ENCODE results near the gene KPNB1. TPM values are rescaled to one million over a fixed set of nuclear protein-coding genes. Genes with fewer than 3 reads are reported as not detected.

Gene KPNB1
- total and polyA plus RNA-seq, 2 of the 4 experiments (the other 2 are of a cell fraction): 206 to 1,082 TPM

DNA sequence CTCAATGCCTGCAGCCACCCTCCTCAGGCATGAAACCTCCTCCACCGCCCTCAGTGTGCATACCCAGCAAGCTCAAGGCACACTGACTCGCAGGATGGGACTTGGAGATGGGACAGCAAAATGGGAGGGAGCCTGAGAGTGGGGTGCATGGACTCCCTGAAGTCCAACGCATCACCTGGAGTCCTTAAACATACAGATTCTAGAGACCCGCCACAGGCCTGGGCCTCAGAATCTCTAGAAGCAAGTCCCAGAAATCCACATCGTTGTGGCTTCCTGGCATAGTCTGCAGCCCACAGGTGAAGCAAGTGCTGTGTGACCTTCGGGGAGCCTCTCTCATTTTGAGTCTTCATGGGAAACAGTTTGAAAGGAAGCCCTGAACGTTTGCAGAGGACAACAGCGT lies 79.8 kb downstream of the KPNB1 start:
- H3K79me1 ChIP-seq (ENCODE audit: low read depth in 1 of 2, low read length in 2 of 2): no peaks in the 10 kb centered on the region
- ATAC-seq (ENCODE audit: low read depth) (no peak), DNase-seq (no peak)
- peaks cover 2% of the 10 kb centered on the region; the same call in 1 of the 2 replicates for H3K9me3 ChIP-seq (ENCODE audit: control insufficient read depth, insufficient read depth, low read length)
- CTCF ChIA-PET: no interaction called here
- dilution Hi-C loops (cut with HindIII; ENCODE audit: low sequenced_read_pairs, unreplicated experiment) (no loop called here), intact Hi-C loops (cut with micrococcal nuclease) (loop anchor here (10.0 kb wide), 1 partner anchor 45 kb away; no protein-coding TSS in a partner anchor), in situ Hi-C loops (cut with MboI; ENCODE audit: low sequenced_read_pairs) (no loop called here)
- H4K8ac ChIP-seq (ENCODE audit: low read depth in 2 of 2, low read length in 2 of 2): no peak overlapping the region
- H3K23ac ChIP-seq (ENCODE audit: low read depth, low read length): no peak overlapping the region
- H4K91ac ChIP-seq (ENCODE audit: insufficient read depth, low read depth, low read length): no peak overlapping the region
- H3K4me3 ChIP-seq (ENCODE audit: insufficient read depth, low read depth, low read length): no peak overlapping the region
- no peak overlapping the region for H3K27ac ChIP-seq (ENCODE audit: insufficient read depth, low read length)
- no peak overlapping the region for H2BK120ac ChIP-seq (ENCODE audit: low read depth, low read length)
- no peak overlapping the region for H2AK9ac ChIP-seq (replicated peaks; ENCODE audit: low read depth, low read length, poor library complexity)
- 20% methylated on average over 1 of the region's 8 CpGs; no CpG with 5 or more reads in 1 of the 2 experiments for WGBS, 2 experiments (ENCODE audit: extremely low coverage in 2 of 2, insufficient read length in 1 of 2)
- no peak overlapping the region for H2AFZ ChIP-seq (replicated peaks; ENCODE audit: low read length, poor library complexity)
- H3K27me3 ChIP-seq (ENCODE audit: control insufficient read depth, insufficient read depth, low read length): peaks cover 95% of the 10 kb centered on the region
- H3K4me1 ChIP-seq (ENCODE audit: control insufficient read depth, insufficient read depth, low read length): no peaks in the 10 kb centered on the region
- H2BK20ac ChIP-seq (ENCODE audit: low read depth, low read length): no peak overlapping the region
- H3K56ac ChIP-seq (ENCODE audit: extremely low read depth, insufficient read depth, low read length): no peak overlapping the region
- peaks cover 12% of the 10 kb centered on the region for H4K20me1 ChIP-seq (ENCODE audit: insufficient read depth, low read length)
- no peak overlapping the region for H2BK15ac ChIP-seq (ENCODE audit: low read depth, low read length)
- H3K36me3 ChIP-seq (ENCODE audit: control insufficient read depth, insufficient read depth, low read length): no peaks in the 10 kb centered on the region
- no peak overlapping the region for H3K4ac ChIP-seq (ENCODE audit: low read depth, low read length)
- no peak overlapping the region for H3K18ac ChIP-seq (ENCODE audit: low read depth, low read length)
- no TSS peak for BruUV-seq (replicated peaks)
- H2AK5ac ChIP-seq (ENCODE audit: low read depth, low read length): no peak overlapping the region
- no peak overlapping the region for H3K14ac ChIP-seq (replicated peaks; ENCODE audit: low read depth, low read length)
- no peaks in the 10 kb centered on the region for H3K9me1 ChIP-seq (ENCODE audit: insufficient read depth, low read length)
- H3K4me2 ChIP-seq (ENCODE audit: low read depth, low read length): no peak overlapping the region
- H4K5ac ChIP-seq (ENCODE audit: low read depth, low read length): no peak overlapping the region
- H2BK5ac ChIP-seq (ENCODE audit: low read depth, low read length, poor library complexity, severe bottlenecking): no peak overlapping the region
- POLR2A ChIA-PET (ENCODE audit: unreplicated experiment): no interaction called here
- TF ChIP-seq NFE2L2 (IDR thresholded peaks at IDR 0.05; ENCODE audit: low read depth, low read length) (no peak), FOS (IDR thresholded peaks at IDR 0.05; ENCODE audit: low read depth, low read length) (no peak), CHD1 (IDR thresholded peaks at IDR 0.05; ENCODE audit: low read depth, low read length) (no peak), BHLHE40 (IDR thresholded peaks at IDR 0.05; ENCODE audit: low read depth, low read length) (no peak), MAFK (IDR thresholded peaks at IDR 0.05; ENCODE audit: low read depth, low read length) (no peak), POLR2A (IDR thresholded peaks at IDR 0.05; ENCODE audit: low read depth, low read length) (no peak), MAZ (IDR thresholded peaks at IDR 0.05; ENCODE audit: borderline replicate concordance, low read depth, low read length) (no peak), RAD21 (IDR thresholded peaks at IDR 0.05; ENCODE audit: low read length) (no peak), CEBPB (IDR thresholded peaks at IDR 0.05; ENCODE audit: low read depth, low read length) (no peak), SMC3 (IDR thresholded peaks at IDR 0.05; ENCODE audit: low read depth, low read length) (no peak)
- TF ChIP-seq, protein P1, sequence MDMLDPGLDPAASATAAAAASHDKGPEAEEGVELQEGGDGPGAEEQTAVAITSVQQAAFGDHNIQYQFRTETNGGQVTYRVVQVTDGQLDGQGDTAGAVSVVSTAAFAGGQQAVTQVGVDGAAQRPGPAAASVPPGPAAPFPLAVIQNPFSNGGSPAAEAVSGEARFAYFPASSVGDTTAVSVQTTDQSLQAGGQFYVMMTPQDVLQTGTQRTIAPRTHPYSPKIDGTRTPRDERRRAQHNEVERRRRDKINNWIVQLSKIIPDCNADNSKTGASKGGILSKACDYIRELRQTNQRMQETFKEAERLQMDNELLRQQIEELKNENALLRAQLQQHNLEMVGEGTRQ (IDR thresholded peaks at IDR 0.05; ENCODE audit: low read depth, low read length): no peak
- TF ChIP-seq, protein P2, sequence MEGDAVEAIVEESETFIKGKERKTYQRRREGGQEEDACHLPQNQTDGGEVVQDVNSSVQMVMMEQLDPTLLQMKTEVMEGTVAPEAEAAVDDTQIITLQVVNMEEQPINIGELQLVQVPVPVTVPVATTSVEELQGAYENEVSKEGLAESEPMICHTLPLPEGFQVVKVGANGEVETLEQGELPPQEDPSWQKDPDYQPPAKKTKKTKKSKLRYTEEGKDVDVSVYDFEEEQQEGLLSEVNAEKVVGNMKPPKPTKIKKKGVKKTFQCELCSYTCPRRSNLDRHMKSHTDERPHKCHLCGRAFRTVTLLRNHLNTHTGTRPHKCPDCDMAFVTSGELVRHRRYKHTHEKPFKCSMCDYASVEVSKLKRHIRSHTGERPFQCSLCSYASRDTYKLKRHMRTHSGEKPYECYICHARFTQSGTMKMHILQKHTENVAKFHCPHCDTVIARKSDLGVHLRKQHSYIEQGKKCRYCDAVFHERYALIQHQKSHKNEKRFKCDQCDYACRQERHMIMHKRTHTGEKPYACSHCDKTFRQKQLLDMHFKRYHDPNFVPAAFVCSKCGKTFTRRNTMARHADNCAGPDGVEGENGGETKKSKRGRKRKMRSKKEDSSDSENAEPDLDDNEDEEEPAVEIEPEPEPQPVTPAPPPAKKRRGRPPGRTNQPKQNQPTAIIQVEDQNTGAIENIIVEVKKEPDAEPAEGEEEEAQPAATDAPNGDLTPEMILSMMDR (conservative IDR thresholded peaks at IDR 0.05; ENCODE audit: low read depth, low read length): no peak
- no peak overlapping the region for H3K9ac ChIP-seq (ENCODE audit: low read depth, low read length)

Measured in IMR-90 (cell line).